ENCODE data around the gene LEMD1. TPM values are rescaled to one million over a fixed set of nuclear protein-coding genes. Genes with fewer than 3 reads are reported as not detected.
A peak's percentile ranks its signal among the peaks of the same experiment; 100 is the strongest.
"Not testable (repeated sequence)": the region's sequence is repeated elsewhere in the genome, so short reads cannot be mapped to it uniquely, and the experiment has no call there.

The LEMD1 gene
- total RNA-seq, 1 experiment from 2014 or later = not detected

- H3K36me3 ChIP-seq = no peaks in the 10 kb centered on the region
- no peak overlapping the region for H3K27ac ChIP-seq
- H3K4me1 ChIP-seq (replicated peaks) = no peaks in the 10 kb centered on the region
- H3K9me3 ChIP-seq (replicated peaks) = no peaks in the 10 kb centered on the region
- peaks cover 13% of the 10 kb centered on the region for H3K27me3 ChIP-seq (replicated peaks)
- no peak overlapping the region for H3K4me3 ChIP-seq
- no peak for DNase-seq (ENCODE audit: low read depth in 1 of 2, low spot score in 2 of 2)
These were observed 20.3 kb upstream of the LEMD1 start for GRCh38 chr1:205442051-205442725.

GRCh38 chr1:205441716-205442050 lies 19.8 kb upstream of the LEMD1 start:
- Histone ChIP-seq H3K27me3 (replicated peaks) (peaks cover 13% of the 10 kb centered on the region), H3K36me3 (no peaks in the 10 kb centered on the region), H3K4me1 (replicated peaks) (no peaks in the 10 kb centered on the region), H3K4me3 (no peak overlapping the region), H3K27ac (no peak overlapping the region), H3K9me3 (replicated peaks) (no peaks in the 10 kb centered on the region)
- DNase-seq (ENCODE audit: low read depth in 1 of 2, low spot score in 2 of 2) = no peak

- H3K4me1 ChIP-seq (replicated peaks) = no peaks in the 10 kb centered on the region
- no peaks in the 10 kb centered on the region for H3K36me3 ChIP-seq
- H3K9me3 ChIP-seq (replicated peaks) = no peaks in the 10 kb centered on the region
- no peak overlapping the region for H3K27ac ChIP-seq
- no peak for DNase-seq (ENCODE audit: low read depth in 1 of 2, low spot score in 2 of 2)
- H3K27me3 ChIP-seq (replicated peaks) = peaks cover 13% of the 10 kb centered on the region
- no peak overlapping the region for H3K4me3 ChIP-seq
These were observed 19.4 kb upstream of the LEMD1 start for GRCh38 chr1:205441318-205441633.

- Histone ChIP-seq H3K4me1 (replicated peaks) (no peaks in the 10 kb centered on the region), H3K27me3 (replicated peaks) (peaks cover 17% of the 10 kb centered on the region), H3K9me3 (replicated peaks) (no peaks in the 10 kb centered on the region), H3K36me3 (no peaks in the 10 kb centered on the region), H3K4me3 (no peak overlapping the region), H3K27ac (no peak overlapping the region)
- DNase-seq (ENCODE audit: low read depth in 1 of 2, low spot score in 2 of 2) = no peak
These were observed 18.8 kb upstream of the LEMD1 start for GRCh38 chr1:205440476-205441317.

- no peaks in the 10 kb centered on the region for H3K4me1 ChIP-seq (replicated peaks)
- H3K36me3 ChIP-seq = no peaks in the 10 kb centered on the region
- no peaks in the 10 kb centered on the region for H3K9me3 ChIP-seq (replicated peaks)
- no peak overlapping the region for H3K4me3 ChIP-seq
- H3K27me3 ChIP-seq (replicated peaks) = peaks cover 23% of the 10 kb centered on the region
- DNase-seq (ENCODE audit: low read depth in 1 of 2, low spot score in 2 of 2) = no peak
- no peak overlapping the region for H3K27ac ChIP-seq
These were observed 18.2 kb upstream of the LEMD1 start for GRCh38 chr1:205440121-205440475.

GRCh38 chr1:205438213-205439158 lies 16.6 kb upstream of the LEMD1 start:
- Histone ChIP-seq H3K36me3 (no peaks in the 10 kb centered on the region), H3K9me3 (replicated peaks) (no peaks in the 10 kb centered on the region), H3K4me3 (no peak overlapping the region), H3K4me1 (replicated peaks) (no peaks in the 10 kb centered on the region), H3K27ac (no peak overlapping the region), H3K27me3 (replicated peaks) (peaks cover 29% of the 10 kb centered on the region)
- peak; percentile 37 to 72 for DNase-seq (ENCODE audit: low read depth in 1 of 2, low spot score in 2 of 2)

GRCh38 chr1:205437570-205437969 lies 15.7 kb upstream of the LEMD1 start:
- Histone ChIP-seq H3K36me3 (no peaks in the 10 kb centered on the region), H3K4me3 (no peak overlapping the region), H3K9me3 (replicated peaks) (no peaks in the 10 kb centered on the region), H3K27ac (no peak overlapping the region), H3K27me3 (replicated peaks) (peaks cover 26% of the 10 kb centered on the region), H3K4me1 (replicated peaks) (no peaks in the 10 kb centered on the region)
- no peak for DNase-seq (ENCODE audit: low read depth in 1 of 2, low spot score in 2 of 2)

GRCh38 chr1:205436776-205437410 lies 15.0 kb upstream of the LEMD1 start:
- no peaks in the 10 kb centered on the region for H3K36me3 ChIP-seq
- no peaks in the 10 kb centered on the region for H3K4me1 ChIP-seq (replicated peaks)
- DNase-seq (ENCODE audit: low read depth in 1 of 2, low spot score in 2 of 2) = no peak
- H3K4me3 ChIP-seq = no peak overlapping the region
- no peaks in the 10 kb centered on the region for H3K9me3 ChIP-seq (replicated peaks)
- H3K27ac ChIP-seq = no peak overlapping the region
- H3K27me3 ChIP-seq (replicated peaks) = peaks cover 27% of the 10 kb centered on the region

- no peaks in the 10 kb centered on the region for H3K9me3 ChIP-seq (replicated peaks)
- peaks cover 33% of the 10 kb centered on the region for H3K27me3 ChIP-seq (replicated peaks)
- H3K36me3 ChIP-seq = no peaks in the 10 kb centered on the region
- H3K27ac ChIP-seq = no peak overlapping the region
- H3K4me1 ChIP-seq (replicated peaks) = no peaks in the 10 kb centered on the region
- no peak overlapping the region for H3K4me3 ChIP-seq
- DNase-seq (ENCODE audit: low read depth in 1 of 2, low spot score in 2 of 2) = no peak
These were observed 14.0 kb upstream of the LEMD1 start for GRCh38 chr1:205435578-205436573.

- H3K9me3 ChIP-seq (replicated peaks) = no peaks in the 10 kb centered on the region
- peaks cover 37% of the 10 kb centered on the region for H3K27me3 ChIP-seq (replicated peaks)
- no peaks in the 10 kb centered on the region for H3K4me1 ChIP-seq (replicated peaks)
- no peaks in the 10 kb centered on the region for H3K36me3 ChIP-seq
- no peak for DNase-seq (ENCODE audit: low read depth in 1 of 2, low spot score in 2 of 2)
- no peak overlapping the region for H3K4me3 ChIP-seq
- H3K27ac ChIP-seq = no peak overlapping the region
These were observed 12.9 kb upstream of the LEMD1 start for GRCh38 chr1:205434738-205435137.

GRCh38 chr1:205432692-205433091 lies 10.8 kb upstream of the LEMD1 start:
- H3K27ac ChIP-seq; H3K36me3 ChIP-seq; H3K4me3 ChIP-seq; H3K4me1 ChIP-seq (replicated peaks); DNase-seq (ENCODE audit: low read depth in 1 of 2, low spot score in 2 of 2); H3K9me3 ChIP-seq (replicated peaks): not testable (repeated sequence)
- H3K27me3 ChIP-seq (replicated peaks) = peaks cover 37% of the 10 kb centered on the region

GRCh38 chr1:205432116-205432515 lies 10.3 kb upstream of the LEMD1 start:
- peaks cover 43% of the 10 kb centered on the region for H3K27me3 ChIP-seq (replicated peaks)
- DNase-seq (ENCODE audit: low read depth in 1 of 2, low spot score in 2 of 2) = no peak
- no peaks in the 10 kb centered on the region for H3K36me3 ChIP-seq
- H3K27ac ChIP-seq = no peak overlapping the region
- H3K9me3 ChIP-seq (replicated peaks) = no peaks in the 10 kb centered on the region
- no peak overlapping the region for H3K4me3 ChIP-seq
- H3K4me1 ChIP-seq (replicated peaks) = no peaks in the 10 kb centered on the region
